Activated B cell treated with CpG ODN at 0.5 μM for 24 hours (primary cell): ENCODE measurements around the gene TREX2. TPM values are rescaled to one million over a fixed set of nuclear protein-coding genes. Genes with fewer than 3 reads are reported as not detected.

Source experiments
- ATAC-seq: fragments of 200-7000 bp; cut with Tn5 transposase; one replicate; pipeline ENCODE4 v1.10.0; 2021; ENCODE audit warnings: low read depth, mild to moderate bottlenecking, moderate library complexity
- CTCF ChIA-PET: fragments of 350-600 bp; sonication (Branson Sonifier 250); formaldehyde crosslinking; loops from one replicate; lab custom pipeline; 2021; ENCODE audit warnings: antibody characterized with exemption; lab: Charles Lee
- POLR2A ChIA-PET: fragments of 350-600 bp; sonication (Branson Sonifier 250); formaldehyde crosslinking; loops from one replicate; lab custom pipeline; 2021; ENCODE audit warnings: antibody characterized with exemption; lab: Charles Lee
- DNase-seq: peaks from one replicate; pipeline ENCODE4 v3.0.0; 2022
- H3K27ac Mint-ChIP-seq: one replicate; pipeline ENCODE4 v1.8.0; 2020; ENCODE audit warnings: mixed read lengths
- H3K27me3 Mint-ChIP-seq: one replicate; pipeline ENCODE4 v1.8.0; 2021; ENCODE audit warnings: mixed read lengths
- H3K36me3 Mint-ChIP-seq: one replicate; pipeline ENCODE4 v1.8.0; 2021; ENCODE audit warnings: low read depth, mixed read lengths
- H3K4me1 Mint-ChIP-seq: one replicate; pipeline ENCODE4 v1.8.0; 2021; ENCODE audit warnings: mixed read lengths
- H3K4me3 Mint-ChIP-seq: one replicate; pipeline ENCODE4 v1.8.0; 2020; ENCODE audit warnings: mild to moderate bottlenecking, mixed read lengths
- H3K9me3 Mint-ChIP-seq: one replicate; pipeline ENCODE4 v1.8.0; 2020; ENCODE audit warnings: mixed read lengths
- intact Hi-C: fragments of 100-400 bp; cut with micrococcal nuclease; formaldehyde crosslinking; loops from one replicate; pipeline ENCODE4 v1.15.1; 2024
- total RNA-seq: library from RNA; stranded (reverse); gene quantifications from 2 replicates; pipeline ENCODE4 v1.2.3, GENCODE V29; 2022
- TF ChIP-seq, protein P1 (sequence below): fragments of 200-600 bp; IDR thresholded peaks from one replicate; pipeline ENCODE4 v1.8.0; 2022; ENCODE audit warnings: antibody characterized with exemption, mild to moderate bottlenecking

TREX2 gene, protein sequence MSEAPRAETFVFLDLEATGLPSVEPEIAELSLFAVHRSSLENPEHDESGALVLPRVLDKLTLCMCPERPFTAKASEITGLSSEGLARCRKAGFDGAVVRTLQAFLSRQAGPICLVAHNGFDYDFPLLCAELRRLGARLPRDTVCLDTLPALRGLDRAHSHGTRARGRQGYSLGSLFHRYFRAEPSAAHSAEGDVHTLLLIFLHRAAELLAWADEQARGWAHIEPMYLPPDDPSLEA
- 1.9 and 3.2 TPM in 2 replicates for total RNA-seq

DNA sequence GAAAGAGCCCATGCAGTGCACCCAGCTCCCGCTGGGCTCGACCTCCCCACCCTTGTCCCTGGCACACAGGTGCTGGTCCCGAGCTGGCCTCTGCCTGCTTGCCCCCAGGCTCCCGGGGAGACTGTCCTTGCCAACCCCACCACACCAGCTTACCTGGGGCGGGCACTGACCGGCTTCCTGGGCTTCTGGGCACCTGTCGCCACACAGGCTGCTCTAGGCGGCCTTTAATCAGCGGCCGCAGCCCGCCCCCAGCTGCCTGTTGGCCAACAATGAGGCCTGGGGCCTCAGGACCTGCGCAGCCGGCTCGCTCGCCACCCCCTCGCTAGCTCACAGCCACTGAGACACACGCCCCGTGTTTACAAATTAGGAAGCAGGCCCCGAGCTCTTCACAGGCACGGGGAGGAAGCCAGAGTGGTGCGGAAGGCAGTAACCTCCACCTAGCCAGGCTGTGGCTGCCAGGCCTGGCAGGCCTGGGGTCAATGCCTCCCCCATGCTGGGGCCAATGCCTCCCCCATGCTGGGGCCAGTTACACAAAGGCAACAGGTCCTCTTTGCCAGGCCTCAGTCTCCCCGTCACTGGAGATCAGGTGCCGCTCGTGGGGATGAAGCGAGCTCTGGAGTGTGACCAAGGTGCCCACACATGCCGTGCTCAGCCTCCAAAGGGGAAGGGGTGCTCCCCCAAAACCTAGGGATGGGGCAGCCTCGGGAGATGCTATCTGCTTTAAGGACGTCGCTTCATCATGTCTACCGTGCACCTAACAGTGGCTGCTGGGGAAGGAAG lies at the start of gene TREX2:
Gene TREX2 (minus strand): TSS at position 201 of the 780 bp plus-strand sequence. CDS start 626 bp downstream, outside the sequence.
- CTCF ChIA-PET = no interaction called here
- peaks cover 14% of the 10 kb centered on the region for H3K36me3 Mint-ChIP-seq
- no peaks in the 10 kb centered on the region for H3K9me3 Mint-ChIP-seq
- ATAC-seq (no peak), DNase-seq (no peak)
- no peaks in the 10 kb centered on the region for H3K4me1 Mint-ChIP-seq
- no peak within 1 kb of the TSS for H3K27ac Mint-ChIP-seq
- no peak within 1 kb of the TSS for H3K4me3 Mint-ChIP-seq
- TF ChIP-seq, protein P1, sequence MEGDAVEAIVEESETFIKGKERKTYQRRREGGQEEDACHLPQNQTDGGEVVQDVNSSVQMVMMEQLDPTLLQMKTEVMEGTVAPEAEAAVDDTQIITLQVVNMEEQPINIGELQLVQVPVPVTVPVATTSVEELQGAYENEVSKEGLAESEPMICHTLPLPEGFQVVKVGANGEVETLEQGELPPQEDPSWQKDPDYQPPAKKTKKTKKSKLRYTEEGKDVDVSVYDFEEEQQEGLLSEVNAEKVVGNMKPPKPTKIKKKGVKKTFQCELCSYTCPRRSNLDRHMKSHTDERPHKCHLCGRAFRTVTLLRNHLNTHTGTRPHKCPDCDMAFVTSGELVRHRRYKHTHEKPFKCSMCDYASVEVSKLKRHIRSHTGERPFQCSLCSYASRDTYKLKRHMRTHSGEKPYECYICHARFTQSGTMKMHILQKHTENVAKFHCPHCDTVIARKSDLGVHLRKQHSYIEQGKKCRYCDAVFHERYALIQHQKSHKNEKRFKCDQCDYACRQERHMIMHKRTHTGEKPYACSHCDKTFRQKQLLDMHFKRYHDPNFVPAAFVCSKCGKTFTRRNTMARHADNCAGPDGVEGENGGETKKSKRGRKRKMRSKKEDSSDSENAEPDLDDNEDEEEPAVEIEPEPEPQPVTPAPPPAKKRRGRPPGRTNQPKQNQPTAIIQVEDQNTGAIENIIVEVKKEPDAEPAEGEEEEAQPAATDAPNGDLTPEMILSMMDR = no peak
- intact Hi-C loops = no loop called here
- POLR2A ChIA-PET = no interaction called here
- H3K27me3 Mint-ChIP-seq = no peaks in the 10 kb centered on the region

DNA sequence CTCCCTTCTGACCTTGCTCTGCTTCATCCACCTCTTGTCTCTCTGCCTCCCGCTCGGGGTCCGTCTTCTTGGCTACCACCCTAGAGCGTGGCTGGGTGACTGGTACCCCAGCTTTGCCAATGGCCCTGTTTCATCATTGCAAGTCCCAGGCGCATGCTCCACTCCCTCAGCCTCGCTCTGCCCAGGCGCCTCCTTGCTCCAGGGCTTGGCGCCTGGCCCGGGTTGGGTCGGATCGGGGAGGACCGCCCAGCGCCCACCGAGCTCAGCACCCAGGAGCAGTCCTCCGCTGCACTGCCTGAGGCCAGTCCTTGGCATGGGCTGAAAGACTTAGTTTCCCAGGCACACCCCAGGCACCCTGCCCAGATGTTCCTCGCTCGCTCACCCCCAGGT lies 49.5 kb upstream of the TREX2 start:
- DNase-seq = no peak
- no peaks in the 10 kb centered on the region for H3K9me3 Mint-ChIP-seq
- ATAC-seq = no peak
- H3K36me3 Mint-ChIP-seq = no peaks in the 10 kb centered on the region
- intact Hi-C loops = no loop called here
- POLR2A ChIA-PET = no interaction called here
- H3K4me1 Mint-ChIP-seq = no peaks in the 10 kb centered on the region
- TF ChIP-seq, protein P1 = no peak
- H3K27ac Mint-ChIP-seq = no peak overlapping the region
- no peak overlapping the region for H3K4me3 Mint-ChIP-seq
- CTCF ChIA-PET = no interaction called here
- H3K27me3 Mint-ChIP-seq = no peaks in the 10 kb centered on the region

DNA sequence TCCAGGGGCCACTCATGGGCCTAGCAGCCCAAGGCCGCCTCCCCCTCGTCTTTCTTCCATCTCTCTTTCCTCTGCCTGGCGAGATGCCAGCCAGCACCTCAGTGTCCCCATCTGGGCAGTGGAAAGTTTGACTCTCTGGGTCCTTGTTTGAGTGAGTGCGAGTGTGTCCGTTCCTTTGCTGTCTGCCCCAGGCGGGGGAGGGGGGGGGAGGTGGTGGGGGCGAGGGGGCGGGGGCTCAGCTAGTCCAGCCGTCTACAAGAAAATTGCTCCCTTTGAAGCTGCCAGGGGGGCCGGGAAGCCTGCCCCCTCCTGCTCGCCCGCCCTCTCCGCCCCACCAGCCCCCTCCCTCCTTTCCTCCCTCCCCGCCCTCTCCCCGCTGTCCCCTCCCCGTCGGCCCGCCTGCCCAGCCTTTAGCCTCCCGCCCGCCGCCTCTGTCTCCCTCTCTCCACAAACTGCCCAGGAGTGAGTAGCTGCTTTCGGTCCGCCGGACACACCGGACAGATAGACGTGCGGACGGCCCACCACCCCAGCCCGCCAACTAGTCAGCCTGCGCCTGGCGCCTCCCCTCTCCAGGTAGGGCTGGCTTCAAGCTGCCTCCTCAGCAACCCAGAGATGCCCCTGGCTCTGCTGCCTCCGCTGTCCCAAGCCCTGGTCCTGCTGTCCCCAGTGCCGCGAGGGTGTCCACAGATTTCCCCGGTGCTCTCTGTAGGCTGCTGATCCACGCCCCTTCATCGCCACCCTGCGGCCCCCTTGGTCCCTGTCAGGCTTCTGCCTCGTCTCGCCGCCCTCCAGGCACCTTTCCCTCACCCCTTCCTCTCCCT lies 48.9 kb upstream of the TREX2 start, which contains the start of gene BGN:
Gene BGN (plus strand): TSS at position 440 of the 821 bp plus-strand sequence. CDS start 9,652 bp downstream, outside the sequence.
- Mint-ChIP-seq H3K27ac (no peak within 1 kb of the TSS), H3K36me3 (no peaks in the 10 kb centered on the region), H3K4me3 (no peak within 1 kb of the TSS), H3K4me1 (no peaks in the 10 kb centered on the region), H3K9me3 (no peaks in the 10 kb centered on the region), H3K27me3 (no peaks in the 10 kb centered on the region)
- DNase-seq (no peak), ATAC-seq (peak; percentile 18)
- TF ChIP-seq, protein P1 = no peak
- ChIA-PET CTCF (no interaction called here), POLR2A (no interaction called here)
- intact Hi-C loops = no loop called here

DNA sequence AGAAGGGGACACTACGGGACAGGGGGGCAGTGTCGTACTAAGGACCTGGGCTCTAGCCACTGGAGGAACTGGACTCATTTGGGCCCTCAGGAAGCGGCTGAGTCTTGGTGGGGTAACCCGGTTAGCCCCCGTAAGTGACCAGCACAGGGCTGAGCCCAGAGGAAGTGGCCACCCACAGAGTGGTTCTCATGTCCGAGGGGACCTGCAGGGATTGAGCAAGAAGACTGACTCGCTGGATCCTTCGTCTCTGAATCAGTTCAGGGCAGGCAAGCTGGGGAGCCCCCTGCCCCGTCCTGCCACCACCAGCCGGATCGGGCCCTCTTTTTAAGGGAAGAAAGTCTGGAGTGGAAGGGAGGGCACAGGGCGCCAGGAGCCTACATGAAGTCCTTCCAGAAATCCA lies 48.2 kb upstream of the TREX2 start:
- H3K9me3 Mint-ChIP-seq = no peaks in the 10 kb centered on the region
- no peak for ATAC-seq
- TF ChIP-seq, protein P1 = no peak
- no peaks in the 10 kb centered on the region for H3K36me3 Mint-ChIP-seq
- intact Hi-C loops = no loop called here
- POLR2A ChIA-PET = no interaction called here
- H3K4me1 Mint-ChIP-seq = no peaks in the 10 kb centered on the region
- no peak for DNase-seq
- H3K4me3 Mint-ChIP-seq = no peak overlapping the region
- H3K27ac Mint-ChIP-seq = no peak overlapping the region
- CTCF ChIA-PET = no interaction called here
- no peaks in the 10 kb centered on the region for H3K27me3 Mint-ChIP-seq

DNA sequence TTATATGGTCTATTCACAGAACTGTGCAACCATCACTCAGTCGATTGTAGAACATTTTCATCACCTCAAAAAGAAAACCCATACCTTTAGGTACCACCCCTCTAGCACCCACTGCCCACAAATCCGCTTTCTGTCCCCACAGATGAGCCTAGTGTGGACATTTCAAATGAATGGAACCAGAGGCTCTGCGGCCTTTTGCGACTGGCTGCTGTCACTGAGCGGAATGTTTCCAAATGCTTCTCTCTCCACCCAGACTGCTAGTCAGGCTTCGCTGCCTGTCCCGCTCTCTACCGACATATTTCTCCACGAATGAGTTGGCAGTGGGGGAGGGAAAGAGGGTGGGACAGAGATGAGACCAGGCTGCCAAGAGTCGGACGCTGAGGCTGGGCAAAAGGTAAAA lies 47.2 kb upstream of the TREX2 start:
- DNase-seq = no peak
- Mint-ChIP-seq H3K27ac (no peak overlapping the region), H3K27me3 (no peaks in the 10 kb centered on the region), H3K36me3 (no peaks in the 10 kb centered on the region), H3K4me1 (no peaks in the 10 kb centered on the region), H3K9me3 (no peaks in the 10 kb centered on the region), H3K4me3 (no peak overlapping the region)
- ChIA-PET CTCF (no interaction called here), POLR2A (no interaction called here)
- no peak for ATAC-seq
- intact Hi-C loops = no loop called here
- TF ChIP-seq, protein P1 = no peak
